HEK293 (cell line): ENCODE measurements around the gene FGD4.

ENCODE experiments used
- CTCF ChIA-PET: fragments of 350-600 bp; formaldehyde crosslinking; extraction: SDS; loops from one replicate; lab custom pipeline; 2021; ENCODE audit warnings: antibody characterized with exemption; lab: Yijun Ruan, JAX
- POLR2A ChIA-PET: fragments of 300-600 bp; formaldehyde crosslinking; extraction: SDS; loops from one replicate; lab custom pipeline; 2020; ENCODE audit warnings: antibody characterized with exemption, inconsistent platforms; lab: Yijun Ruan, JAX
- H3K27ac ChIP-seq: fragments of 200-500 bp; sonication (Bioruptor generic); 2 replicates; pipeline ENCODE4 v1.5.1; 2014; ENCODE audit warnings: low read depth, low read length, control low read depth, inconsistent platforms; ENCODE audit errors: extremely low read depth
- H3K36me3 ChIP-seq, 2 experiments: fragments of 200-500 bp in 1 of 2; sonication (Bioruptor generic) in 1 of 2; 1 replicate in 1 of 2; 2 replicates in 1 of 2; pipeline ENCODE4 v1.5.1; 2014 to 2017; ENCODE audit warnings: inconsistent platforms in 2 of 2, low read length in 2 of 2; ENCODE audit not compliant: control insufficient read depth in 2 of 2, insufficient read depth in 1 of 2
- H3K4me1 ChIP-seq: fragments of 200-500 bp; sonication (Bioruptor generic); 2 replicates; pipeline ENCODE4 v1.5.1; 2014; ENCODE audit warnings: mild to moderate bottlenecking, low read length, inconsistent platforms; ENCODE audit not compliant: control insufficient read depth, insufficient read depth
- H3K4me3 ChIP-seq: 2 replicates; pipeline ENCODE4 v1.5.1; 2011; ENCODE audit warnings: low read depth, mild to moderate bottlenecking, control low read depth, low read length, moderate library complexity
- H3K9me3 ChIP-seq: fragments of 200-500 bp; sonication (Bioruptor generic); 2 replicates; pipeline ENCODE4 v1.5.1; 2014; ENCODE audit warnings: low read depth, low read length, inconsistent platforms; ENCODE audit not compliant: control insufficient read depth, insufficient read depth
- ATF2 ChIP-seq: fragments of 450-650 bp; formaldehyde crosslinking; IDR thresholded peaks from 2 replicates; pipeline ENCODE4 v1.5.1; 2016; ENCODE audit warnings: missing biosample characterization, missing genetic modification characterization, low read depth
- CTCF ChIP-seq: fragments of 450-650 bp; formaldehyde crosslinking; IDR thresholded peaks from 2 replicates; pipeline ENCODE4 v1.5.1; 2016; ENCODE audit warnings: missing biosample characterization, missing genetic modification characterization
- HOXD13 ChIP-seq: sonication (generic); formaldehyde crosslinking; IDR thresholded peaks from 2 replicates; pipeline ENCODE4 v1.8.0; 2022; ENCODE audit warnings: missing genetic modification reagents, borderline replicate concordance
- WT1 ChIP-seq: fragments of 450-650 bp; formaldehyde crosslinking; IDR thresholded peaks from 2 replicates; pipeline ENCODE4 v1.5.1; 2016; ENCODE audit warnings: missing biosample characterization, missing genetic modification characterization
- ZBTB17 ChIP-seq: fragments of 450-650 bp; formaldehyde crosslinking; IDR thresholded peaks from 2 replicates; pipeline ENCODE4 v1.5.1; 2016; ENCODE audit warnings: missing biosample characterization, missing genetic modification characterization
- ZBTB6 ChIP-seq: fragments of 450-650 bp; formaldehyde crosslinking; IDR thresholded peaks from 2 replicates; pipeline ENCODE4 v1.5.1; 2017; ENCODE audit warnings: missing biosample characterization, missing genetic modification characterization
- ZNF184 ChIP-seq: fragments of 450-650 bp; IDR thresholded peaks from 2 replicates; pipeline ENCODE4 v1.5.1; 2018; ENCODE audit warnings: missing biosample characterization, mild to moderate bottlenecking, missing genetic modification characterization
- ZNF19 ChIP-seq: fragments of 450-650 bp; formaldehyde crosslinking; IDR thresholded peaks from 2 replicates; pipeline ENCODE4; 2016; ENCODE audit warnings: missing biosample characterization, missing genetic modification characterization, low read depth
- ZNF2 ChIP-seq: fragments of 450-650 bp; formaldehyde crosslinking; IDR thresholded peaks from 2 replicates; pipeline ENCODE4 v1.5.1; 2016; ENCODE audit warnings: missing biosample characterization, missing genetic modification characterization
- ZNF211 ChIP-seq: fragments of 450-650 bp; formaldehyde crosslinking; IDR thresholded peaks from 2 replicates; pipeline ENCODE4 v1.5.1; 2016; ENCODE audit warnings: low read depth, missing biosample characterization, missing genetic modification characterization
- ZNF24 ChIP-seq: fragments of 450-650 bp; formaldehyde crosslinking; IDR thresholded peaks from 2 replicates; pipeline ENCODE4 v1.5.1; 2016; ENCODE audit warnings: missing biosample characterization, missing genetic modification characterization
- ZNF580 ChIP-seq: fragments of 450-650 bp; formaldehyde crosslinking; IDR thresholded peaks from 2 replicates; pipeline ENCODE4 v1.5.1; 2016; ENCODE audit warnings: missing biosample characterization, missing genetic modification characterization
- ZNF654 ChIP-seq: fragments of 450-650 bp; formaldehyde crosslinking; IDR thresholded peaks from 2 replicates; pipeline ENCODE4 v1.5.1; 2016; ENCODE audit warnings: low read depth, missing biosample characterization, missing genetic modification characterization
- ZNF776 ChIP-seq: fragments of 450-650 bp; formaldehyde crosslinking; IDR thresholded peaks from 2 replicates; pipeline ENCODE4 v1.5.0; 2017; ENCODE audit warnings: missing biosample characterization, missing genetic modification characterization, borderline replicate concordance
- ZNF785 ChIP-seq: fragments of 450-650 bp; formaldehyde crosslinking; IDR thresholded peaks from 2 replicates; pipeline ENCODE4 v1.5.1; 2016; ENCODE audit warnings: missing biosample characterization, missing genetic modification characterization

FGD4 gene

GRCh38 chr12:32353540-32353939 is 45.8 kb upstream of the FGD4 start:
- CTCF ChIA-PET: interaction anchor here (0.9 to 1.1 kb wide), 2 partner anchors 12 to 16 kb away, joined by 3 read pairs; no protein-coding TSS in a partner anchor
- TF ChIP-seq ZNF24 (tag by site-specific recombination) (no peak), ZNF776 (tag by site-specific recombination) (no peak)
- H3K9me3 ChIP-seq: no peaks in the 10 kb centered on the region
- H3K4me3 ChIP-seq: no peak overlapping the region
- H3K4me1 ChIP-seq: no peaks in the 10 kb centered on the region
- peaks cover 0 to 3% of the 10 kb centered on the region in 2 experiments; a peak in 2 of 3 replicates for H3K36me3 ChIP-seq
- no peak overlapping the region for H3K27ac ChIP-seq
- POLR2A ChIA-PET: interaction anchor here (0.5 kb wide), 1 partner anchor 14 kb away, joined by 4 read pairs; no protein-coding TSS in a partner anchor

- Histone ChIP-seq H3K4me3 (no peak overlapping the region), H3K27ac (no peak overlapping the region), H3K9me3 (no peaks in the 10 kb centered on the region), H3K4me1 (no peaks in the 10 kb centered on the region), H3K36me3 (no peaks in the 10 kb centered on the region)
- ChIA-PET POLR2A (no interaction called here), CTCF (no interaction called here)
- TF ChIP-seq ZNF19 (tag by site-specific recombination) (no peak), ZNF580 (tag by site-specific recombination) (0 out of 2 replicates have a peak, but pooled peaks have one; percentile 23)
Measured at GRCh38 chr12:32357601-32358249, 41.6 kb upstream of the FGD4 start.

GRCh38 chr12:32360956-32361355 is 38.4 kb upstream of the FGD4 start:
- ChIA-PET CTCF (no interaction called here), POLR2A (no interaction called here)
- TF ChIP-seq WT1 (tag by site-specific recombination): no peak

GRCh38 chr12:32362892-32363291 is 36.5 kb upstream of the FGD4 start:
- CTCF ChIA-PET: interaction anchor here (0.5 to 2.4 kb wide), 3 partner anchors 32 to 710 kb away, joined by 3 to 10 read pairs (median 6); no protein-coding TSS in a partner anchor

More at GRCh38 chr12:32360956-32361355, 38.4 kb upstream of the FGD4 start:
- Histone ChIP-seq H3K27ac (no peak overlapping the region), H3K9me3 (no peaks in the 10 kb centered on the region), H3K36me3 (no peaks in the 10 kb centered on the region), H3K4me1 (no peaks in the 10 kb centered on the region), H3K4me3 (no peak overlapping the region)

GRCh38 chr12:32365473-32366064 is 33.8 kb upstream of the FGD4 start:
- no peaks in the 10 kb centered on the region for H3K4me1 ChIP-seq
- H3K36me3 ChIP-seq: no peaks in the 10 kb centered on the region
- ChIA-PET CTCF (interaction anchor here (0.6 to 3.1 kb wide), 27 partner anchors 10 to 441 kb away, joined by 3 to 21 read pairs (median 3); partner anchors contain the start of gene YARS2), POLR2A (no interaction called here)
- no peaks in the 10 kb centered on the region for H3K9me3 ChIP-seq
- no peak overlapping the region for H3K27ac ChIP-seq
- TF ChIP-seq ZNF211 (tag by site-specific recombination): no peak
- TF ChIP-seq ZBTB6 (tag by site-specific recombination): no peak
- 0 out of 2 replicates have a peak, but pooled peaks have one; percentile 43 for TF ChIP-seq ZNF2 (tag by site-specific recombination)
- peak; percentile 55; the same call in 1 of the 2 replicates for TF ChIP-seq CTCF (tag by site-specific recombination)
- TF ChIP-seq ZNF654 (tag by site-specific recombination): peak; percentile 92
- peak; percentile 65 for TF ChIP-seq ZBTB17
- no peak for TF ChIP-seq ZNF785 (tag by site-specific recombination)
- TF ChIP-seq HOXD13: no peak
- TF ChIP-seq, all 188 proteins: peak for 4
- H3K4me3 ChIP-seq: no peak overlapping the region

More at GRCh38 chr12:32362892-32363291, 36.5 kb upstream of the FGD4 start:
- POLR2A ChIA-PET: no interaction called here
- H3K9me3 ChIP-seq: no peaks in the 10 kb centered on the region
- TF ChIP-seq ATF2: 0 out of 2 replicates have a peak, but pooled peaks have one; percentile 24
- TF ChIP-seq ZNF184 (tag by site-specific recombination): no peak
- TF ChIP-seq, all 188 proteins: peak for 1
- H3K4me1 ChIP-seq: no peaks in the 10 kb centered on the region
- no peak overlapping the region for H3K4me3 ChIP-seq
- no peak overlapping the region for H3K27ac ChIP-seq
- H3K36me3 ChIP-seq: no peaks in the 10 kb centered on the region
